K562 treated with DMSO at 1 percent for 24 hours (cell line): ENCODE data around the gene SLC7A7. TPM values are rescaled to one million over a fixed set of nuclear protein-coding genes. Genes with fewer than 3 reads are reported as not detected.

Source experiments
- total RNA-seq: library from RNA; unstranded; fragments of 300-600 nt; gene quantifications from 2 replicates; pipeline ENCODE4 v1.2.3, GENCODE V29; 2022; ENCODE audit warnings: low read depth; ENCODE audit not compliant: insufficient read depth

The SLC7A7 gene
- total RNA-seq: 1.1 and 3.5 TPM in 2 replicates

DNA sequence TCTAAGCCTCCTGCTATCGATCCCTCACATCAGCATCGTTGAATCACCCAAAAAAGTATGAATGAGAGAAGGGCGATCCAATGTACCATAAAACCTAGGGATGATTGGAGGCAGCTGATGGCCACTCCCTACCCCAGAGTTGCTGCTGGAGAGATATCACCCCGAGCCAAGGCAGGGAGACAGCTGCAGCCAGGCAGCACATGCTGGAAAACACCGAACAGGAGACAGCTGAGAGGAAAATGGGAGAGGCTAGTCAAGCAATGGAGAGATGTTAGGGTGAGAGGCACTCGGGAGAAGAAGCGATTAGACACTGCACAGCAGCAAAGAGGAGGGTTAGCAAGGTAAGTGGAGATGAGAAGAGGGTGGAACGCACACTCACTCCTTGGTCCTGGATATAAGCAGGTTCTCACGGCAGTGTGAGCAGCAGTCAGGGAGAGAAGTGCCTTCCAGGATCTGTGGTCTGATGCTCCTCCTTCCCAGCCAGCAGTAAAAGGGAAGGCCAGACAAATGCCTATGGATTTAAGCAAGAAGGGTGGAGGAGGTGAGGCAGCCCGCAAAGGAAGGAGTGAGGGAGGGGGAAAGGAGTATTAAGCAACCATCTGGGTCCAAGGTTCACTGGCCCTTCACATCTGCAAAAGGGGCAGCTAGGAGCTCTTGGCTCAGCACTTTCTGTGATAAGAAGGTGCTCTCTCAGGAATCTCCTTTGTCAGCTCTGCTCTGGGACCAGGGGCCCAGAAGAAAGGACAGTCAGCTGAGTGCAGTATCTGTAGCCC lies at the start of gene SLC7A7:
TSS of gene SLC7A7 (minus strand) at position 495 of the 773 bp plus-strand sequence. CDS start 2,037 bp downstream, outside the sequence.

DNA sequence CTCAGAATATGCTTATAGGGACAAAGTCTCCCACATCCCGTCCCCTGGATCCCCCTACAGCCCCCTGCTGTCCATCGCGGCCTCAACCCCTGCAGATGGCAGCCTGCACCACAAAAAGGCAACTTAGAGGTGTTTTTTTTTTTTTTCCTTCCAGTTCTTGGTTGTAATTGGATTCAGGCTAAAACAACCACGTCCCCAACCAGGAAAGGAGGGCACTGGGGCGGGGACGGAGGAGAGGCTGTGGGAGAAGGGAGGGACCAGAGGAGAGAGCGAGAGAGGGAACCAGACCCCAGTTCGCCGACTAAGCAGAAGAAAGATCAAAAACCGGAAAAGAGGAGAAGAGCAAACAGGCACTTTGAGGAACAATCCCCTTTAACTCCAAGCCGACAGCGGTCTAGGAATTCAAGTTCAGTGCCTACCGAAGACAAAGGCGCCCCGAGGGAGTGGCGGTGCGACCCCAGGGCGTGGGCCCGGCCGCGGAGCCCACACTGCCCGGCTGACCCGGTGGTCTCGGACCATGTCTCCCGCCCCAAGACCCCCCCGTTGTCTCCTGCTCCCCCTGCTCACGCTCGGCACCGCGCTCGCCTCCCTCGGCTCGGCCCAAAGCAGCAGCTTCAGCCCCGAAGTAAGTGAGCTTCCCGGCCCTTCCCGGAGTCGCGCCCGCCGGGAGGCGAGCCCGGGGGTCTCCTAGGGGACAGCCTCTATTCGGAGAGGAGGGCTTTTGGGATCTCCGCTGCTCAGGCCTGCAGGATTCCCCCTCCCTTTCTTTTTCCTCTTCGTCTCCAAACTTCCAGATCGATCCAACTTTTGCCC lies 21.3 kb upstream of the SLC7A7 start, which contains the start of gene MMP14:
TSS of gene MMP14 (plus strand) at position 285 of the 813 bp plus-strand sequence. CDS start at position 518, 233 bp downstream.

DNA sequence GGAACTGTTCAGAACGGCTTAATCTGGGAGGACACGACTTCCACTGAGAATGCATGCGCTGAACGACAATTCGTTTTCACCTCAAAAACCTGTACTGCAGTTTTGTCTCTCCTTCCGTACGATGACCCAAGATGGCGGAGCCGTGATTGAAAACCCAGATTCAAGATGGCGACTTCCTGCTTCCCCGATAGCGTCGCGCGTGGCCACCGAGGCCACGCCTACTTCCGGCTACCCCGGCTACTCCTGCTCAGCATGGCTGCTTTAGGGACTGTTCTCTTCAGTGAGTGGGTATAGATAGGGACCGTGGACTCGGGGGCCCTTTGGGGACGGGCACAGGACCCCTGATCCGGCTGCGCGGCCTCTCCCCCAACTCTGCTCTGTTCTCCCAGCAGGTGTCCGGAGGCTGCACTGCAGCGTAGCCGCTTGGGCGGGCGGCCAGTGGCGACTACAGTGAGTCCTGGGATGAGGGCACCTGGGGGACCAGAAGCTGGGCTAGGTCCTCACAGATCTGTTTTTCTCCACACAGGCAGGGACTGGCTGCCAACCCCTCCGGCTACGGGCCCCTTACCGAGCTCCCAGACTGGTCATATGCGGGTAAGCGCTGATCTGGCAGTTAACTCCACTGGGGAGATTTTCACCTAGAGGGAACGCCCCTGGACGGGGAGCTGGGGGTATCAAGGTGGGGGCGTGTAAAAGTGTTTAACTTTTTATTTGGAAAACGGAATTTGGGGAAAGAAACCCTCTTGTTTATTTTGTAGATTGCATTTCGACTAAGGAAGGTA lies 14.6 kb upstream of the SLC7A7 start, which contains the start of gene MRPL52:
TSS of gene MRPL52 (plus strand) at position 227 of the 782 bp plus-strand sequence. CDS start at position 253, 26 bp downstream.

DNA sequence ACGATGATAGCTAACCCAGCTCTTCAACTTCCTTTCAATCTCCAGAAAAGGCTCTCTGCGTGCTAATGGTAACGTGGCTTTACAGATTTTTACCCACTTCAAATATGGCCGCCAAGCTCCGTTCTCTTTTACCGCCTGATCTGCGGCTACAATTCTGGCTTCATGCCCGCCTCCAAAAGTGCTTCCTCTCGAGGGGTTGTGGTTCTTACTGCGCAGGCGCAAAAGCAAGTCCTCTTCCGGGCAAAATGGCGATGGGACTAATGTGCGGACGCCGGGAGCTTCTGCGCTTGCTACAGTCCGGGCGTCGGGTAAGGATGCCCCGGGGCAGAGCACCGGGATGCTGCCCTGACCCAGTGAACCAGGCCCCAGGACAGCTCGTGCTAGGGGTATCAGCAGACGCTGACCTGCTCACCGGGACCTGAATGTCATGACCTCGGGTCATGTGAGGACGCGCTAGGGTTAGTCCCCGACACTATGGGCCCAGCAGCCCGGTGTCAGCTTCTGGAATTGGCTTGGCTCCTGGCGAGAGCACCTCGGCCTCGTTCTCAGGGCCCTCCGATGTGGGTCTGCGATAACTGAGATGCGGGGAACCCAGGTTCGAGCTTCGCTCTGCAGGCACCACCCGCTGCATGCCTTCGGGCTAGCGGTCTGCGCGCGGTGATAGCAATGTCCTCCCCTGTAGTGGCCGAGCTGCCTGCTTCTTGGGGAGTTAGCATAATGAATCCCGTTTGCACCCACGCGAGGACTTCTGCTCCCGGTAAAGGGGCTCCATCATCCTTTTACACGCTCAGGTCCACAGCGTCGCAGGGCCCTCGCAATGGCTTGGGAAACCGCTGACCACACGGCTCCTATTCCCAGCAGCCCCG lies 48.5 kb downstream of the SLC7A7 start, which contains the start of gene OXA1L:
TSS of gene OXA1L (plus strand) at position 232 of the 866 bp plus-strand sequence. CDS start at position 246, 14 bp downstream.

Other genes with a start within 250 kb of the SLC7A7 start
- 234 and 250 TPM in 2 replicates for gene DAD1, start 226.2 kb downstream of the SLC7A7 start, total RNA-seq
- 31.9 and 32.7 TPM in 2 replicates for gene ABHD4, start 217.1 kb downstream of the SLC7A7 start, total RNA-seq
- not detected in 2 replicates for gene OR6J1, start 171.1 kb downstream of the SLC7A7 start, total RNA-seq
- gene OXA1L, start 48.7 kb downstream of the SLC7A7 start, total RNA-seq: 109 and 111 TPM in 2 replicates
- 98.0 and 108 TPM in 2 replicates for gene MRPL52, start 14.5 kb upstream of the SLC7A7 start, total RNA-seq
- gene MMP14, start 21.1 kb upstream of the SLC7A7 start, total RNA-seq: 3.0 and 3.6 TPM in 2 replicates
- 75.9 and 77.9 TPM in 2 replicates for gene LRP10, start 56.3 kb upstream of the SLC7A7 start, total RNA-seq
- 0.79 and 1.2 TPM in 2 replicates for gene REM2, start 67.8 kb upstream of the SLC7A7 start, total RNA-seq
- 44.1 and 51.2 TPM in 2 replicates for gene RBM23, start 103.7 kb upstream of the SLC7A7 start, total RNA-seq
- 92.0 and 107 TPM in 2 replicates for gene PRMT5, start 113.9 kb upstream of the SLC7A7 start, total RNA-seq
- gene HAUS4, start 141.7 kb upstream of the SLC7A7 start, total RNA-seq: 103 and 114 TPM in 2 replicates
- gene AJUBA, start 167.1 kb upstream of the SLC7A7 start, total RNA-seq: 13.0 and 13.8 TPM in 2 replicates
- gene C14orf93, start 194.7 kb upstream of the SLC7A7 start, total RNA-seq: 24.9 and 27.5 TPM in 2 replicates
- 142 and 154 TPM in 2 replicates for gene PSMB5, start 219.5 kb upstream of the SLC7A7 start, total RNA-seq
- not detected in 2 replicates for gene PSMB11, start 226.8 kb upstream of the SLC7A7 start, total RNA-seq
- gene CDH24, start 242.1 kb upstream of the SLC7A7 start, total RNA-seq: 19.6 and 20.7 TPM in 2 replicates